Activated naive CD4-positive, alpha-beta T cell treated with anti-CD3 and anti-CD28 coated beads, Interleukin-2, amount 10 ng/mL, durations not matched to agents 7 days and 5 days (primary cell): ENCODE results near the gene CERS4.

Source experiments
- CTCF ChIA-PET: fragments of 350-600 bp; sonication (Branson Sonifier 250); formaldehyde crosslinking; loops from one replicate; lab custom pipeline; 2021; ENCODE audit warnings: antibody characterized with exemption; lab: Charles Lee
- DNase-seq: peaks from one replicate; pipeline ENCODE4 v3.0.0-alpha.2; 2020
- H3K27ac Mint-ChIP-seq: one replicate; pipeline ENCODE4 v1.8.0; 2021; ENCODE audit warnings: mild to moderate bottlenecking, moderate library complexity, mixed read lengths
- H3K27me3 Mint-ChIP-seq: one replicate; pipeline ENCODE4 v1.8.0; 2021; ENCODE audit warnings: mild to moderate bottlenecking, mixed read lengths
- H3K36me3 Mint-ChIP-seq: one replicate; pipeline ENCODE4 v1.8.0; 2021; ENCODE audit warnings: mixed read lengths
- H3K4me1 Mint-ChIP-seq: one replicate; pipeline ENCODE4 v1.8.0; 2021; ENCODE audit warnings: mixed read lengths
- H3K4me3 Mint-ChIP-seq: one replicate; pipeline ENCODE4 v1.8.0; 2021; ENCODE audit warnings: mild to moderate bottlenecking, moderate library complexity, mixed read lengths
- H3K9me3 Mint-ChIP-seq: one replicate; pipeline ENCODE4 v1.8.0; 2021; ENCODE audit warnings: mixed read lengths

CERS4 gene

GRCh38 chr19:8302734-8303133 lies 93.6 kb downstream of the CERS4 start:
- CTCF ChIA-PET: no interaction called here
- DNase-seq: no peak
- Mint-ChIP-seq H3K36me3 (peaks cover 5% of the 10 kb centered on the region), H3K27me3 (no peaks in the 10 kb centered on the region), H3K9me3 (no peaks in the 10 kb centered on the region), H3K27ac (no peak overlapping the region), H3K4me1 (peaks cover 24% of the 10 kb centered on the region), H3K4me3 (no peak overlapping the region)

GRCh38 chr19:8304841-8305621 lies 95.9 kb downstream of the CERS4 start:
- DNase-seq: peak; percentile 34
- Mint-ChIP-seq H3K27ac (peak overlapping the region; percentile 7), H3K27me3 (no peaks in the 10 kb centered on the region), H3K36me3 (peaks cover 12% of the 10 kb centered on the region), H3K9me3 (no peaks in the 10 kb centered on the region), H3K4me3 (no peak overlapping the region), H3K4me1 (peaks cover 41% of the 10 kb centered on the region)
- CTCF ChIA-PET: no interaction called here

- H3K9me3 Mint-ChIP-seq: no peaks in the 10 kb centered on the region
- H3K27me3 Mint-ChIP-seq: no peaks in the 10 kb centered on the region
- no peak overlapping the region for H3K4me3 Mint-ChIP-seq
- no peak overlapping the region for H3K27ac Mint-ChIP-seq
- CTCF ChIA-PET: no interaction called here
- peaks cover 41% of the 10 kb centered on the region for H3K4me1 Mint-ChIP-seq
- peaks cover 12% of the 10 kb centered on the region for H3K36me3 Mint-ChIP-seq
- peak; percentile 14 for DNase-seq
Measured at GRCh38 chr19:8305798-8306197, 96.6 kb downstream of the CERS4 start.

GRCh38 chr19:8306235-8307054 lies 97.3 kb downstream of the CERS4 start:
- Mint-ChIP-seq H3K36me3 (peaks cover 16% of the 10 kb centered on the region), H3K4me3 (peak overlapping the region; percentile 94), H3K27ac (peak overlapping the region; percentile 93), H3K9me3 (no peaks in the 10 kb centered on the region), H3K27me3 (no peaks in the 10 kb centered on the region), H3K4me1 (peaks cover 41% of the 10 kb centered on the region)
- no peak for DNase-seq
- CTCF ChIA-PET: no interaction called here

GRCh38 chr19:8307400-8307964 lies 98.3 kb downstream of the CERS4 start:
- Mint-ChIP-seq H3K27ac (peak overlapping the region; percentile 93), H3K36me3 (peaks cover 20% of the 10 kb centered on the region), H3K27me3 (no peaks in the 10 kb centered on the region), H3K9me3 (no peaks in the 10 kb centered on the region), H3K4me3 (peak overlapping the region; percentile 94), H3K4me1 (peaks cover 41% of the 10 kb centered on the region)
- CTCF ChIA-PET: no interaction called here
- DNase-seq: no peak

GRCh38 chr19:8307965-8308866 lies 99.0 kb downstream of the CERS4 start, which contains the start of gene CD320:
CD320 (minus strand) TSS chr19:8308358; CDS start chr19:8308290, 68 bp downstream.
- CTCF ChIA-PET: no interaction called here
- peak; percentile 90 for DNase-seq
- H3K27me3 Mint-ChIP-seq: no peaks in the 10 kb centered on the region
- peak within 1 kb of the TSS; percentile 94 for H3K4me3 Mint-ChIP-seq
- peaks cover 41% of the 10 kb centered on the region for H3K4me1 Mint-ChIP-seq
- H3K27ac Mint-ChIP-seq: peak within 1 kb of the TSS; percentile 93
- H3K36me3 Mint-ChIP-seq: peaks cover 20% of the 10 kb centered on the region
- no peaks in the 10 kb centered on the region for H3K9me3 Mint-ChIP-seq

- Mint-ChIP-seq H3K36me3 (peaks cover 20% of the 10 kb centered on the region), H3K9me3 (no peaks in the 10 kb centered on the region), H3K27ac (peak overlapping the region; percentile 85), H3K4me3 (peak overlapping the region; percentile 94), H3K27me3 (no peaks in the 10 kb centered on the region), H3K4me1 (peaks cover 41% of the 10 kb centered on the region)
- CTCF ChIA-PET: no interaction called here
- no peak for DNase-seq
Measured at GRCh38 chr19:8308891-8309291, 99.7 kb downstream of the CERS4 start.

GRCh38 chr19:8310342-8311055 lies 101.3 kb downstream of the CERS4 start:
- Mint-ChIP-seq H3K27me3 (no peaks in the 10 kb centered on the region), H3K36me3 (peaks cover 20% of the 10 kb centered on the region), H3K9me3 (no peaks in the 10 kb centered on the region), H3K27ac (no peak overlapping the region), H3K4me3 (no peak overlapping the region), H3K4me1 (peaks cover 38% of the 10 kb centered on the region)
- CTCF ChIA-PET: no interaction called here
- no peak for DNase-seq

GRCh38 chr19:8311461-8312260 lies 102.5 kb downstream of the CERS4 start:
- Mint-ChIP-seq H3K27ac (no peak overlapping the region), H3K27me3 (no peaks in the 10 kb centered on the region), H3K4me1 (peaks cover 29% of the 10 kb centered on the region), H3K4me3 (no peak overlapping the region), H3K36me3 (peaks cover 22% of the 10 kb centered on the region), H3K9me3 (no peaks in the 10 kb centered on the region)
- DNase-seq: no peak
- CTCF ChIA-PET: interaction anchor here (0.8 kb wide), 1 partner anchor 23 kb away, joined by 3 read pairs; no protein-coding TSS in a partner anchor
